ENCODE results near the gene TRIL. TPM values are rescaled to one million over a fixed set of nuclear protein-coding genes. Genes with fewer than 3 reads are reported as not detected.
A peak's percentile ranks its signal among the peaks of the same experiment; 100 is the strongest.

The TRIL gene
- total and polyA plus RNA-seq, 2 of the 4 experiments (the other 2 are of a cell fraction) = under 0.01 to 0.09 TPM

DNA sequence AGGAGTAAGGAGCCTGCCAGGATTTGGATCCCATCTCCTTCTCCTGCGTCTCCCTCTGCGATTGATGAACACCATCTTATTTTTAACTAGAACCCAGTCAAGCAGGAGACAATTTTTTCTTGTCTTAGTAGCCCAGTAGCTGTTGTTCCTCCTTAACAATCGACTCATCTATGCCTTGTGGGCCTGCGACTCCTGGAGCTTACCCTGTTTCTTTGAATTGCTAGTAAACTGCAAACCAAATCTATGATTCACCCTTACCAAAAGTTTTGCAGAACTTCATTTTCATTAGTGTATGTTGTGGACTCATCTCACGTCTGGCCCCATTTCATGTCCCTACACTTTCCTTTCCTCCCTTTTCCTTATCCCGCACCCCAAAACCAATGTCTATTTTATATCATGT, 37.7 kb downstream of the TRIL start:
- Histone ChIP-seq H4K91ac (ENCODE audit: insufficient read depth, low read depth, low read length) (no peak overlapping the region), H3K79me1 (ENCODE audit: low read depth in 1 of 2, low read length in 2 of 2) (no peaks in the 10 kb centered on the region), H3K36me3 (ENCODE audit: control insufficient read depth, insufficient read depth, low read length) (no peaks in the 10 kb centered on the region), H3K14ac (replicated peaks; ENCODE audit: low read depth, low read length) (no peak overlapping the region), H3K9ac (ENCODE audit: low read depth, low read length) (no peak overlapping the region), H3K27ac (ENCODE audit: insufficient read depth, low read length) (no peak overlapping the region), H3K9me1 (ENCODE audit: insufficient read depth, low read length) (no peaks in the 10 kb centered on the region), H3K4ac (ENCODE audit: low read depth, low read length) (no peak overlapping the region), H2BK20ac (ENCODE audit: low read depth, low read length) (no peak overlapping the region), H2BK15ac (ENCODE audit: low read depth, low read length) (no peak overlapping the region), H2AK5ac (ENCODE audit: low read depth, low read length) (no peak overlapping the region), H2AFZ (replicated peaks; ENCODE audit: low read length, poor library complexity) (no peak overlapping the region), H3K56ac (ENCODE audit: extremely low read depth, insufficient read depth, low read length) (no peak overlapping the region), H3K4me2 (ENCODE audit: low read depth, low read length) (no peak overlapping the region), H3K4me3 (ENCODE audit: insufficient read depth, low read depth, low read length) (no peak overlapping the region), H2BK120ac (ENCODE audit: low read depth, low read length) (no peak overlapping the region), H3K27me3 (ENCODE audit: control insufficient read depth, insufficient read depth, low read length) (peaks cover 8% of the 10 kb centered on the region), H4K8ac (ENCODE audit: low read depth in 2 of 2, low read length in 2 of 2) (no peak overlapping the region), H3K9me3 (ENCODE audit: control insufficient read depth, insufficient read depth, low read length) (no peaks in the 10 kb centered on the region), H3K18ac (ENCODE audit: low read depth, low read length) (no peak overlapping the region), H4K5ac (ENCODE audit: low read depth, low read length) (no peak overlapping the region), H3K4me1 (ENCODE audit: control insufficient read depth, insufficient read depth, low read length) (peaks cover 1% of the 10 kb centered on the region; the same call in 1 of the 2 replicates), H3K23ac (ENCODE audit: low read depth, low read length) (no peak overlapping the region), H2AK9ac (replicated peaks; ENCODE audit: low read depth, low read length, poor library complexity) (no peak overlapping the region), H4K20me1 (ENCODE audit: insufficient read depth, low read length) (no peaks in the 10 kb centered on the region), H2BK5ac (ENCODE audit: low read depth, low read length, poor library complexity, severe bottlenecking) (no peak overlapping the region)
- dilution Hi-C loops (cut with HindIII; ENCODE audit: low sequenced_read_pairs, unreplicated experiment) = no loop called here
- peak; percentile 4 for DNase-seq
- ATAC-seq (ENCODE audit: low read depth) = no peak
- ChIA-PET POLR2A (ENCODE audit: unreplicated experiment) (no interaction called here), CTCF (interaction anchor here (2.6 to 4.2 kb wide), 3 partner anchors 182 to 489 kb away, joined by 11 to 36 read pairs (median 30); no protein-coding TSS in a partner anchor)
- no TSS peak for BruUV-seq (replicated peaks)
- intact Hi-C loops (cut with micrococcal nuclease) = loop anchor here (2.0 to 10.0 kb wide), 3 partner anchors 532 to 1726 kb away; no protein-coding TSS in a partner anchor
- in situ Hi-C loops (cut with MboI; ENCODE audit: low sequenced_read_pairs) = no loop called here
- no CpG with 5 or more reads among the region's 6 CpGs for WGBS, 2 experiments (ENCODE audit: extremely low coverage in 2 of 2, insufficient read length in 1 of 2)
- TF ChIP-seq CEBPB (IDR thresholded peaks at IDR 0.05; ENCODE audit: low read depth, low read length) = no peak
- no peak for TF ChIP-seq RAD21 (IDR thresholded peaks at IDR 0.05; ENCODE audit: low read length)
- no peak for TF ChIP-seq RFX5 (IDR thresholded peaks at IDR 0.05; ENCODE audit: low read depth, low read length)
- TF ChIP-seq NFE2L2 (IDR thresholded peaks at IDR 0.05; ENCODE audit: low read depth, low read length) = no peak
